ENCODE measurements around the gene NOC2L.

GRCh38 chr1:982765-983436, 23.8 kb upstream of the NOC2L start:
- no peak for TF ChIP-seq POLR2A (IDR thresholded peaks at IDR 0.05)
- TF ChIP-seq CTCF (IDR thresholded peaks at IDR 0.05) = no peak
- no peak for TF ChIP-seq POLR2AphosphoS5 (IDR thresholded peaks at IDR 0.05)
- TF ChIP-seq EP300 (IDR thresholded peaks at IDR 0.05) = no peak
